D721Med (cell line): ENCODE data around the gene CNOT6L.
"Not testable (repeated sequence)": the region's sequence is repeated elsewhere in the genome, so short reads cannot be mapped to it uniquely, and the experiment has no call there.

Source experiments
- DNase-seq: peaks from one replicate; pipeline ENCODE4 v3.0.0; 2011; ENCODE audit warnings: low spot score; ENCODE audit not compliant: insufficient read length
- FAIRE-seq: peaks from 2 replicates; lab custom pipeline; 2011; peaks lifted over from hg19 to GRCh38; lab: Jason Lieb, UNC
- TF ChIP-seq, protein P1 (sequence below): IDR thresholded peaks from 2 replicates; pipeline ENCODE4 v1.5.1; 2012; ENCODE audit warnings: mild to moderate bottlenecking, control low read depth; ENCODE audit not compliant: insufficient read depth; ENCODE audit errors: missing control alignments

Gene CNOT6L

DNA sequence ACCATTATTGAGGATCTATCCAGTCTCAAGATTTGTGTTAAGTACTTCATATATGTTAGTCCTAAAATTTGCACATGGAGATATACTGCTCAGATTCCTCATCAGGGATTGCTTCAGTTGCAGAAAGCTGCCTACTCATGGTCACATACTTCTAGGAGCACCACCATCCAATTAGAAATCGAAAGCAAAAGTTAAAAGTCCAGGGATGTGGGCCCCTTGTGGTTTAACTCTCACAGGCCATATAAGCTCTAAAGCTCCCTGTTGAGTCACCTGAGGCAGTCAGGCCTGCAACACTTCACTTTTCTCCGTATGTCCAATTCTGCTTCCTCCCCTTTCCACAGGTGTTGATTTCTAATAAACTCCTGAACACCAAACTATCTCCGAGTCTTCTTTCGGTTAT, 84.2 kb downstream of the CNOT6L start:
- DNase-seq (no peak), FAIRE-seq (no peak)
- TF ChIP-seq, protein P1, sequence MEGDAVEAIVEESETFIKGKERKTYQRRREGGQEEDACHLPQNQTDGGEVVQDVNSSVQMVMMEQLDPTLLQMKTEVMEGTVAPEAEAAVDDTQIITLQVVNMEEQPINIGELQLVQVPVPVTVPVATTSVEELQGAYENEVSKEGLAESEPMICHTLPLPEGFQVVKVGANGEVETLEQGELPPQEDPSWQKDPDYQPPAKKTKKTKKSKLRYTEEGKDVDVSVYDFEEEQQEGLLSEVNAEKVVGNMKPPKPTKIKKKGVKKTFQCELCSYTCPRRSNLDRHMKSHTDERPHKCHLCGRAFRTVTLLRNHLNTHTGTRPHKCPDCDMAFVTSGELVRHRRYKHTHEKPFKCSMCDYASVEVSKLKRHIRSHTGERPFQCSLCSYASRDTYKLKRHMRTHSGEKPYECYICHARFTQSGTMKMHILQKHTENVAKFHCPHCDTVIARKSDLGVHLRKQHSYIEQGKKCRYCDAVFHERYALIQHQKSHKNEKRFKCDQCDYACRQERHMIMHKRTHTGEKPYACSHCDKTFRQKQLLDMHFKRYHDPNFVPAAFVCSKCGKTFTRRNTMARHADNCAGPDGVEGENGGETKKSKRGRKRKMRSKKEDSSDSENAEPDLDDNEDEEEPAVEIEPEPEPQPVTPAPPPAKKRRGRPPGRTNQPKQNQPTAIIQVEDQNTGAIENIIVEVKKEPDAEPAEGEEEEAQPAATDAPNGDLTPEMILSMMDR = no peak

DNA sequence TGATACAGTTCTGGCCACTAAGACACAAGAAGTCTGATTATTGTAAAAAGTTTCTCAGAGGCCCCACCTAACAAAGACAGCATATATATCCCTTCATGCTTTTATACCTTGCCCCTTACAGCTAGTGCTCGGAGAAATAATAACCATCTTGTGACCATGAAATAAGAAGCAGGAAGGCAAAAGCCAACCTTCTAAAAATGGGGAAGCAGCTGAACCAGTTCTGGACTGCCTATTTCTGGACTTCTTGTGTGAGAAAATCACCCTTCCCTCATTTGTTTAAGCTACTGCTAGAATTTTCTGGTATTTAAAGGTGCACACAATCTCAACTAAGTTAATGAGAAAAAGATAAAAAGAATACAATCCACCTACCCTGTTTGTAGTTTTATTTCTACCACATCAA, 87.5 kb downstream of the CNOT6L start:
- DNase-seq (no peak), FAIRE-seq (no peak)
- TF ChIP-seq, protein P1 = no peak

DNA sequence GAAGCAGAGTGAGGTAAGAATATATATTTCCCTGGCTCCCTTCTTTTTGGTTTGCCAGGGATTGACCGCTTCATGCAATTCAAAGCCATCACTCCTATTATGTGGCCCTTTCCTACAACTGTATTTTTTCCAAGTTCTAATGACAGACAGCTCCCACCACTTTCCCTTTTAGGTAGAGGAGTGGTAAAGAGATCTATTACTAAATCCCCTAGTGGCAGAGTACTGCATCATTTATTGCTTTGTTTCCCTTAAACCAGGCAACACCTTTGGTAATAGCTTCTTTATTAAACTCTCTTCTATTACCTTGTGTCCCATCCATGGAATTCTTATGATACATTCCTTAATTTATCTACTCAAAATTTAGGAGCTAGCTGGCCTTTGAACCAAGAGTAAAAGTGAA, 90.7 kb downstream of the CNOT6L start:
- DNase-seq (no peak), FAIRE-seq (no peak)
- TF ChIP-seq, protein P1 = no peak

DNA sequence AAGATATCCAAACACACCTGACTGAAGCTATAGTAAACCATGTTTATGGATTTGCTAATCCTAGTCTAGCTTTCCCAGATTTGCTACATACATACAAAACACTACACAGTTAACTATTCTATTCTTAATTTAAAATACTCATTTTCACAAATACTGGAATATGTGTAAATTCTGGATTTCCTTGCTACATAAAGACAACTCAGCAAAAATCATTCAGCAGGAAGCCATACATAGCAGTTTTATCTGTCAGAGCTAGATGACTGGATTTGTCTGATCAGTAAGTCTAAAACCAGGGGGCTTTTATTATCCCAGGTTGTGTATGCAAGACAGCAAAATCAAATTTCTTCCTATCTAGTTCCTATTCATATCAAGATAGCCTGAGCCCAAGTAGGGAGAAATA, 98.1 kb downstream of the CNOT6L start:
- TF ChIP-seq, protein P1 = no peak
- no peak for DNase-seq
- FAIRE-seq = no peak

DNA sequence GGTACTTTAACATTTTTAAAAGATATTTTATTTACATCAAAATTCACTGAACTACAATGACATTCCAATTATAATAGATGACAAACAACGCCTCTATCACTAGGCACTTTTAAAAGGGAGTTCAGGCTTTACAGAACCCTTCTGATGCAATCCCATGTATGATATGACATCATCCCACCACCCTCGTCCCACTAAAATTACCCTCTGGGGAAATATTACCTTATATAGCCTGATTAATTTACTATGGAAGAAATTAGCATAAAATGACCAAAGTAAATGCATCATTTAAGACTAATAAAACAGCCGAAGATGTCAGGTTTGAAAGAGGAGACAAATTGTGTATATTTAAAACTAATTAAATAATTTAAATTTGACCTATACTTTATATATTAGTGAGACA, 100.7 kb downstream of the CNOT6L start:
- not testable (repeated sequence) for FAIRE-seq, DNase-seq

DNA sequence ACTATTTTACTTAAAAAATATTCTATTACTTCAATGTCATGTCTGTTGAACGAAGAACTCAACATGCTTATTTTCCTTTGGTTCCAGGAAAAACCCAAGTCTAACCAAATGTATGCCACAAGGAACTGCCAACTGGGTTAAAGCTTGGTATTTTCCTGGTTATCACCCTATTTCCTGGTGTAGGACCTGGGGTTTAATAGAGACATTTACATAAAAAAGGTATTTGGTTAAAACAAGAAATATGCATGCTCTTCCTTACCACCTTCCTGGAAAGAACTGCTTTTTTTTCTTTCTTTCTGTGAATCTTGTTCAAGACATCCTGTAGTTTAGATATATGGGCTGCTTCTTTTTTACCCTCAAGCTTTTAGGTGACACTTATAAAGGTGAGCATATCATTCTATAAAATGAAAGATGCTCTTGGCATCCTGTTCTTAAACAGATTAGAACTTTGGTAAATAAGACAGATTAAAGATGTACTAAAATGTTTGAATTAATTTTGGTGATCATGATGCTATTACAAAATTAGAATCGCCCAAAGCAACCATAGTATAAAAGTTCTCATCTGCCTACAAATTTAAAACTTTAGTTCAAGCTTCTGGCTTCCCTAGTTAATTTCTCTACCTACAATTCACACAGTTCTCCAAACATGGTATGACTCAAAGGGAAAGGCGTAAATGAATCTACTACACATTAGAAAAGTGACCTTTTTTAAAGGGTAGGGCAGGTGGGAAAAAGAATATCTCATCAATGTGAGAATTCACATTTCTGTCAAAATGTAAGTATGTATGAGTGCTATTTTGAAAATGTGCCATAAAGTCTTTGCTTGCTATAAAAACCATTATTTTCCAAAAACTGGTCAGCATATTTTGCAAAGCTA, 103.5 kb downstream of the CNOT6L start:
- FAIRE-seq (no peak), DNase-seq (no peak)
- TF ChIP-seq, protein P1 = no peak

DNA sequence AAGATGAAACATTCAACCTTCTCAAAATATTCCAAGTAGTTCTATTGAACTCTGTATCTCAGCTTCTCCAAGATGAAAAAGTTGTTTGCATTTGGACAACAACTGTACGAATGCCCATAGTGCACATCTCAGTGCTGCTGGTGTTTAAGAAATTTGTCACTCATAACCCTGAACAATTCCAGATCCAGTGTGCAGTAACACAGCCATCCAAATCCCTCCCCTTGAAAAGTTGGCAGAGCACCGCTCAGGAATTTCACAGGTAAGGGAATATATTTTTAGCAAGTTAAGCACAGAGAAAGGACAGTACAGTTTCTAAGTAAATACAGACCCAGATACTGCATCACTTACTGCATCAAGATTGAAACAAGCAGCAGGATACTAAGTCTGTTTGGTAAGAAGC, 104.7 kb downstream of the CNOT6L start:
- TF ChIP-seq, protein P1 = no peak
- no peak for FAIRE-seq
- DNase-seq = no peak

DNA sequence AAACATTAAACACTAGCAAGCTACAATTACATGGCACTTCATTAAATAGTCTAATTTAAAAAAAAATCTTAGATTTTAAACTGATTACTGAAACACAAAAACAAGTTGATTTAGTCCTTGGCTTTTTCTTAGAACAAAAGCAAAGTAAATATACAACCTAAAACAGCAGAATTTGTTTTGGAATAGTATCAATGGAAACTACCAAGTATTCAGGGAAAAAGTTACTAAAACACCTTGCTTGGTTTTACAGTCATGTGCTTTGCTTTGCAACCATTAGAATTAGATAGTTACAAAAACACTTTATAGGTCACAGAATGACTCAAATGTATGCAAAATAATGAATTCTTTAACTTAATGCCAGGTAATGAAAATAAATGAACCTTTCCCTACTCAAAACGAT, 105.3 kb downstream of the CNOT6L start:
- DNase-seq (no peak), FAIRE-seq (no peak)
- TF ChIP-seq, protein P1 = no peak
